ENCODE data around the gene MRPL54. TPM values are rescaled to one million over a fixed set of nuclear protein-coding genes. Genes with fewer than 3 reads are reported as not detected.
"Not testable (repeated sequence)": the region's sequence is repeated elsewhere in the genome, so short reads cannot be mapped to it uniquely, and the experiment has no call there.

Gene MRPL54
- total RNA-seq, 1 donor from 2014 or later, result 120 TPM

GRCh38 chr19:3761382-3762129 lies 926 bp upstream of the MRPL54 start, which contains the start of gene APBA3:
APBA3 (minus strand) TSS chr19:3761692; CDS start chr19:3760264, 1,428 bp downstream.
- peak; percentile 78 for TF ChIP-seq CTCF (IDR thresholded peaks at IDR 0.05; ENCODE audit: insufficient read depth, low read length, poor library complexity, severe bottlenecking)
- DNase-seq (ENCODE audit: low read depth), result peak; percentile 48
- H3K36me3 ChIP-seq (ENCODE audit: control insufficient read depth, insufficient read depth, low read length), result no peaks in the 10 kb centered on the region
- H3K27me3 ChIP-seq (ENCODE audit: control insufficient read depth, insufficient read depth, low read length), result no peaks in the 10 kb centered on the region
- peak within 1 kb of the TSS; percentile 96 for H3K4me3 ChIP-seq (ENCODE audit: low read depth, low read length)

- H3K4me3 ChIP-seq (ENCODE audit: low read depth, low read length), result peak overlapping the region; percentile 89
- no peaks in the 10 kb centered on the region for H3K27me3 ChIP-seq (ENCODE audit: control insufficient read depth, insufficient read depth, low read length)
- no peak for TF ChIP-seq CTCF (IDR thresholded peaks at IDR 0.05; ENCODE audit: insufficient read depth, low read length, poor library complexity, severe bottlenecking)
- DNase-seq (ENCODE audit: low read depth), result no peak
- H3K36me3 ChIP-seq (ENCODE audit: control insufficient read depth, insufficient read depth, low read length), result no peaks in the 10 kb centered on the region
These were observed 380 bp upstream of the MRPL54 start for GRCh38 chr19:3762130-3762473.

- Histone ChIP-seq H3K4me3 (ENCODE audit: low read depth, low read length) (no peak overlapping the region), H3K27me3 (ENCODE audit: control insufficient read depth, insufficient read depth, low read length) (no peaks in the 10 kb centered on the region), H3K36me3 (ENCODE audit: control insufficient read depth, insufficient read depth, low read length) (no peaks in the 10 kb centered on the region)
- TF ChIP-seq CTCF (IDR thresholded peaks at IDR 0.05; ENCODE audit: insufficient read depth, low read length, poor library complexity, severe bottlenecking), result no peak
- no peak for DNase-seq (ENCODE audit: low read depth)
These were observed 2.6 kb downstream of the MRPL54 start for GRCh38 chr19:3765121-3765520.

GRCh38 chr19:3765757-3766156 lies 3.3 kb downstream of the MRPL54 start:
- not testable (repeated sequence) for DNase-seq (ENCODE audit: low read depth); H3K4me3 ChIP-seq (ENCODE audit: low read depth, low read length); H3K36me3 ChIP-seq (ENCODE audit: control insufficient read depth, insufficient read depth, low read length); H3K27me3 ChIP-seq (ENCODE audit: control insufficient read depth, insufficient read depth, low read length)

- DNase-seq (ENCODE audit: low read depth), result no peak
- H3K4me3 ChIP-seq (ENCODE audit: low read depth, low read length), result no peak overlapping the region
- no peak for TF ChIP-seq CTCF (IDR thresholded peaks at IDR 0.05; ENCODE audit: insufficient read depth, low read length, poor library complexity, severe bottlenecking)
- H3K36me3 ChIP-seq (ENCODE audit: control insufficient read depth, insufficient read depth, low read length), result no peaks in the 10 kb centered on the region
- H3K27me3 ChIP-seq (ENCODE audit: control insufficient read depth, insufficient read depth, low read length), result peaks cover 7% of the 10 kb centered on the region
These were observed 4.0 kb downstream of the MRPL54 start for GRCh38 chr19:3766520-3766919.

- Histone ChIP-seq H3K27me3 (ENCODE audit: control insufficient read depth, insufficient read depth, low read length) (peaks cover 12% of the 10 kb centered on the region), H3K36me3 (ENCODE audit: control insufficient read depth, insufficient read depth, low read length) (no peaks in the 10 kb centered on the region), H3K4me3 (ENCODE audit: low read depth, low read length) (no peak overlapping the region)
- DNase-seq (ENCODE audit: low read depth), result no peak
- TF ChIP-seq CTCF (IDR thresholded peaks at IDR 0.05; ENCODE audit: insufficient read depth, low read length, poor library complexity, severe bottlenecking), result no peak
These were observed 4.6 kb downstream of the MRPL54 start for GRCh38 chr19:3767050-3767449.
